ENCODE measurements around the gene HRAS.

Gene HRAS

GRCh38 chr11:497565-498296 is 37.6 kb downstream of the HRAS start:
- no peak for DNase-seq (ENCODE audit: low read depth)
- no peak overlapping the region for H3K4me3 ChIP-seq (ENCODE audit: control insufficient read depth, low read depth, low read length)
- TF ChIP-seq CTCF (conservative IDR thresholded peaks at IDR 0.05; ENCODE audit: control insufficient read depth, insufficient read depth, low read depth, low read length) = no peak

GRCh38 chr11:496834-497564 is 38.4 kb downstream of the HRAS start:
- no peak overlapping the region for H3K4me3 ChIP-seq (ENCODE audit: control insufficient read depth, low read depth, low read length)
- no peak for DNase-seq (ENCODE audit: low read depth)
- no peak for TF ChIP-seq CTCF (conservative IDR thresholded peaks at IDR 0.05; ENCODE audit: control insufficient read depth, insufficient read depth, low read depth, low read length)

- no peak for TF ChIP-seq CTCF (conservative IDR thresholded peaks at IDR 0.05; ENCODE audit: control insufficient read depth, insufficient read depth, low read depth, low read length)
- no peak for DNase-seq (ENCODE audit: low read depth)
- H3K4me3 ChIP-seq (ENCODE audit: control insufficient read depth, low read depth, low read length) = no peak overlapping the region
Observed at GRCh38 chr11:495537-495931, 39.8 kb downstream of the HRAS start.

GRCh38 chr11:494761-495536 is 40.4 kb downstream of the HRAS start:
- no peak for TF ChIP-seq CTCF (conservative IDR thresholded peaks at IDR 0.05; ENCODE audit: control insufficient read depth, insufficient read depth, low read depth, low read length)
- no peak overlapping the region for H3K4me3 ChIP-seq (ENCODE audit: control insufficient read depth, low read depth, low read length)
- no peak for DNase-seq (ENCODE audit: low read depth)

- TF ChIP-seq CTCF (conservative IDR thresholded peaks at IDR 0.05; ENCODE audit: control insufficient read depth, insufficient read depth, low read depth, low read length) = no peak
- no peak for DNase-seq (ENCODE audit: low read depth)
- no peak overlapping the region for H3K4me3 ChIP-seq (ENCODE audit: control insufficient read depth, low read depth, low read length)
Observed at GRCh38 chr11:492427-493226, 42.7 kb downstream of the HRAS start.

GRCh38 chr11:491358-491757 is 44.0 kb downstream of the HRAS start:
- no peak overlapping the region for H3K4me3 ChIP-seq (ENCODE audit: control insufficient read depth, low read depth, low read length)
- no peak for TF ChIP-seq CTCF (conservative IDR thresholded peaks at IDR 0.05; ENCODE audit: control insufficient read depth, insufficient read depth, low read depth, low read length)
- no peak for DNase-seq (ENCODE audit: low read depth)

All from fibroblast of mammary gland (primary cell).